NB4 (cell line): Measurements from ENCODE around the gene SULF2.

Experiments
- POLR2A ChIP-seq: IDR thresholded peaks from 2 replicates; pipeline ENCODE4 v1.6.1; 2011; ENCODE audit warnings: mild to moderate bottlenecking; ENCODE audit not compliant: insufficient read length; ENCODE audit errors: extremely low read depth
- TF ChIP-seq, protein P1 (sequence below): IDR thresholded peaks from one replicate; pipeline ENCODE4 v1.5.1; 2012; ENCODE audit warnings: low read depth, low read length

- TF ChIP-seq, protein P1, sequence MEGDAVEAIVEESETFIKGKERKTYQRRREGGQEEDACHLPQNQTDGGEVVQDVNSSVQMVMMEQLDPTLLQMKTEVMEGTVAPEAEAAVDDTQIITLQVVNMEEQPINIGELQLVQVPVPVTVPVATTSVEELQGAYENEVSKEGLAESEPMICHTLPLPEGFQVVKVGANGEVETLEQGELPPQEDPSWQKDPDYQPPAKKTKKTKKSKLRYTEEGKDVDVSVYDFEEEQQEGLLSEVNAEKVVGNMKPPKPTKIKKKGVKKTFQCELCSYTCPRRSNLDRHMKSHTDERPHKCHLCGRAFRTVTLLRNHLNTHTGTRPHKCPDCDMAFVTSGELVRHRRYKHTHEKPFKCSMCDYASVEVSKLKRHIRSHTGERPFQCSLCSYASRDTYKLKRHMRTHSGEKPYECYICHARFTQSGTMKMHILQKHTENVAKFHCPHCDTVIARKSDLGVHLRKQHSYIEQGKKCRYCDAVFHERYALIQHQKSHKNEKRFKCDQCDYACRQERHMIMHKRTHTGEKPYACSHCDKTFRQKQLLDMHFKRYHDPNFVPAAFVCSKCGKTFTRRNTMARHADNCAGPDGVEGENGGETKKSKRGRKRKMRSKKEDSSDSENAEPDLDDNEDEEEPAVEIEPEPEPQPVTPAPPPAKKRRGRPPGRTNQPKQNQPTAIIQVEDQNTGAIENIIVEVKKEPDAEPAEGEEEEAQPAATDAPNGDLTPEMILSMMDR: no peak
- no peak for TF ChIP-seq POLR2A
Observed at GRCh38 chr20:47700327-47700726, 85.0 kb downstream of the SULF2 start.
